Mesenchymal stem cell (in vitro differentiated cells and primary cell): ENCODE data around the gene ABCE1.
A peak's percentile ranks its signal among the peaks of the same experiment; 100 is the strongest.

Experiments used
- DNase-seq: peaks from one replicate; pipeline ENCODE4 v3.0.0-alpha.2; 2013
- H2AFZ ChIP-seq: one replicate; pipeline ENCODE4 v1.6.1; 2013; ENCODE audit warnings: low read depth, mild to moderate bottlenecking, control low read depth, inconsistent platforms, low read length, moderate library complexity
- H2AK5ac ChIP-seq: 2 replicates; pipeline ENCODE4 v1.6.1; 2013; ENCODE audit warnings: low read length, moderate library complexity, mild to moderate bottlenecking, inconsistent platforms; ENCODE audit not compliant: severe bottlenecking
- H2BK120ac ChIP-seq: one replicate; pipeline ENCODE4 v1.6.1; 2013; ENCODE audit warnings: low read depth, mild to moderate bottlenecking, inconsistent platforms, low read length, moderate library complexity
- H2BK12ac ChIP-seq, 2 experiments: one replicate each; pipeline ENCODE4 v1.6.1; 2013; ENCODE audit warnings: inconsistent platforms in 2 of 2, low read length in 2 of 2, mild to moderate bottlenecking in 2 of 2, moderate library complexity in 2 of 2, control low read depth in 1 of 2
- H2BK15ac ChIP-seq: one replicate; pipeline ENCODE4 v1.6.1; 2013; ENCODE audit warnings: mild to moderate bottlenecking, low read depth, inconsistent platforms; ENCODE audit not compliant: poor library complexity, severe bottlenecking
- H2BK5ac ChIP-seq: 2 replicates; pipeline ENCODE4 v1.6.1; 2013; ENCODE audit warnings: low read depth, mild to moderate bottlenecking, low read length, control low read depth, inconsistent platforms; ENCODE audit not compliant: poor library complexity, severe bottlenecking
- H3K14ac ChIP-seq, 2 experiments: one replicate each; pipeline ENCODE4 v1.6.1; 2013; ENCODE audit warnings: inconsistent platforms in 2 of 2, low read length in 2 of 2, control low read depth in 1 of 2, mild to moderate bottlenecking in 1 of 2, moderate library complexity in 1 of 2
- H3K18ac ChIP-seq, 2 experiments: one replicate each; pipeline ENCODE4 v1.6.1; 2013; ENCODE audit warnings: inconsistent platforms in 2 of 2, low read length in 2 of 2, control low read depth in 1 of 2, low read depth in 1 of 2, mild to moderate bottlenecking in 1 of 2
- H3K23ac ChIP-seq, 2 experiments: one replicate each; pipeline ENCODE4 v1.6.1; 2013; ENCODE audit warnings: inconsistent platforms in 2 of 2, low read length in 2 of 2, mild to moderate bottlenecking in 2 of 2, moderate library complexity in 2 of 2, control low read depth in 1 of 2
- H3K27ac ChIP-seq: 2 replicates; pipeline ENCODE4 v1.5.1; 2013; ENCODE audit warnings: mild to moderate bottlenecking, moderate library complexity, low read length, control low read depth, inconsistent platforms; ENCODE audit not compliant: poor library complexity, severe bottlenecking
- H3K27me3 ChIP-seq, 2 experiments: 2 replicates each; pipeline versions ENCODE4 v1.6.1 to v1.7.0; 2013; ENCODE audit warnings: low read length in 2 of 2, mild to moderate bottlenecking in 2 of 2, moderate library complexity in 2 of 2, control low read depth in 1 of 2, inconsistent platforms in 1 of 2; ENCODE audit not compliant: control insufficient read depth in 1 of 2, insufficient read depth in 1 of 2
- H3K36me3 ChIP-seq, 2 experiments: 2 replicates each; pipeline versions ENCODE4 v1.6.1 to v1.7.0; 2013; ENCODE audit warnings: low read length in 2 of 2, control low read depth in 1 of 2, inconsistent platforms in 1 of 2, low read depth in 1 of 2, mild to moderate bottlenecking in 1 of 2; ENCODE audit not compliant: insufficient read depth in 2 of 2, control insufficient read depth in 1 of 2
- H3K4ac ChIP-seq, 2 experiments: one replicate each; pipeline ENCODE4 v1.6.1; 2013; ENCODE audit warnings: inconsistent platforms in 2 of 2, low read length in 2 of 2, mild to moderate bottlenecking in 2 of 2, moderate library complexity in 2 of 2, control low read depth in 1 of 2, low read depth in 1 of 2
- H3K4me1 ChIP-seq: 2 replicates; pipeline ENCODE4 v1.6.1; 2013; ENCODE audit warnings: low read depth, low read length, control low read depth; ENCODE audit not compliant: control insufficient read depth, insufficient read depth
- H3K4me2 ChIP-seq: 2 replicates; pipeline ENCODE4 v1.6.1; 2013; ENCODE audit warnings: low read length, mild to moderate bottlenecking, inconsistent platforms; ENCODE audit not compliant: poor library complexity, severe bottlenecking
- H3K4me3 ChIP-seq, 2 experiments: 2 replicates each; pipeline versions ENCODE4 v1.5.1 to v1.7.0; 2013; ENCODE audit warnings: low read length in 2 of 2, mild to moderate bottlenecking in 2 of 2, control low read depth in 1 of 2, low read depth in 1 of 2; ENCODE audit not compliant: insufficient read depth in 1 of 2
- H3K79me1 ChIP-seq: replicated peaks from 2 replicates; pipeline ENCODE4 v1.6.1; 2013; ENCODE audit warnings: mild to moderate bottlenecking, control low read depth, low read length, inconsistent platforms; ENCODE audit not compliant: poor library complexity, severe bottlenecking
- H3K9ac ChIP-seq: 2 replicates; pipeline ENCODE4 v1.7.0; 2013; ENCODE audit warnings: mild to moderate bottlenecking, low read length, moderate library complexity
- H3K9me3 ChIP-seq: 2 replicates; pipeline ENCODE4 v1.7.0; 2013; ENCODE audit warnings: mild to moderate bottlenecking, low read length; ENCODE audit not compliant: control insufficient read depth
- H4K8ac ChIP-seq: one replicate; pipeline ENCODE4 v1.6.1; 2013; ENCODE audit warnings: inconsistent platforms, mild to moderate bottlenecking, low read length, moderate library complexity
- H4K91ac ChIP-seq: one replicate; pipeline ENCODE4 v1.6.1; 2013; ENCODE audit warnings: mild to moderate bottlenecking, low read length, inconsistent platforms
- WGBS: methylation state at CpG from one replicate; pipeline ENCODE4 v1.1.7; 2013; ENCODE audit warnings: mixed read lengths; 5-methylcytosine and 5-hydroxymethylcytosine counted together

The ABCE1 gene

GRCh38 chr4:145097331-145097820 lies 735 bp upstream of the ABCE1 start:
- Histone ChIP-seq H2BK120ac (no peak overlapping the region), H2BK5ac (no peak overlapping the region), H3K23ac (no peak overlapping the region), H3K9me3 (peaks cover 18% of the 10 kb centered on the region), H2AK5ac (no peak overlapping the region), H4K8ac (no peak overlapping the region), H3K4me3 (peak overlapping the region; percentile 67 to 88), H3K4me2 (peak overlapping the region; percentile 62), H3K79me1 (peaks cover 12% of the 10 kb centered on the region), H3K9ac (peak overlapping the region; percentile 97), H3K14ac (no peak overlapping the region), H4K91ac (no peak overlapping the region), H3K27me3 (no peaks in the 10 kb centered on the region), H3K4ac (no peak overlapping the region), H3K36me3 (peaks cover 5 to 38% of the 10 kb centered on the region in 2 experiments), H2BK12ac (no peak overlapping the region), H2AFZ (no peak overlapping the region), H3K4me1 (peaks cover 6% of the 10 kb centered on the region), H3K27ac (peak overlapping the region; percentile 93), H2BK15ac (no peak overlapping the region), H3K18ac (no peak overlapping the region)
- 53% methylated on average over 7 of the region's 10 CpGs for WGBS
- no peak for DNase-seq

DNA sequence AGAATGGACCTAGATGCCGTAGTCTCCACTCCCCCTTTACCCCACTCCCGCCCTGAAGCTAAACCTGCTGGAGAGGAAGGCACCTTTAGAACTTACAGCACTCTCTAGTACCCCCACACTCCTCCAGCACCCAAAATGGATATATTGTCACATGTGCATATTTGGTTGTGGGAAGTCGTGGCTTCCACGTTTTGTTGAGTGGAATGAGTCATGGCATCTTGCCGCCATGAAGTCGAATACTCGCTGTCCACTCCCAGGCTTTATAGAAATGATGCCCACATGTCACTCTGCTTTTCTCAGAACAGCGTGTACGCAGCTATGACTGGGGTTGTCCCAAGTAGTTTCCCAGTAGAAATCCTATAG lies 545 bp downstream of the ABCE1 start:
- Histone ChIP-seq H3K4me3 (peak overlapping the region; percentile 67 to 88), H3K4me2 (peak overlapping the region; percentile 69), H2BK12ac (no peak overlapping the region), H3K14ac (peak overlapping the region in 1 of 2 experiments; percentile 1), H2AK5ac (no peak overlapping the region), H2AFZ (peak overlapping the region; percentile 59), H3K27ac (peak overlapping the region; percentile 5), H4K91ac (peak overlapping the region; percentile 1), H2BK5ac (no peak overlapping the region), H3K9ac (peak overlapping the region; percentile 97), H3K36me3 (peaks cover 2 to 26% of the 10 kb centered on the region in 2 experiments), H2BK15ac (peak overlapping the region; percentile 93), H3K79me1 (peaks cover 8% of the 10 kb centered on the region), H3K4ac (peak overlapping the region in 1 of 2 experiments; percentile 34), H3K18ac (peak overlapping the region; percentile 25 to 58), H3K9me3 (peaks cover 9% of the 10 kb centered on the region), H3K4me1 (peaks cover 6% of the 10 kb centered on the region), H3K27me3 (no peaks in the 10 kb centered on the region), H4K8ac (peak overlapping the region; percentile 33), H3K23ac (peak overlapping the region in 1 of 2 experiments; percentile 6), H2BK120ac (no peak overlapping the region)
- DNase-seq: peak; percentile 79
- 0% methylated on average over 5 of the region's 9 CpGs for WGBS

GRCh38 chr4:145099653-145100052 lies 1.5 kb downstream of the ABCE1 start:
- Histone ChIP-seq H2BK15ac (no peak overlapping the region), H3K9ac (peak overlapping the region; percentile 97), H2AK5ac (no peak overlapping the region), H4K8ac (no peak overlapping the region), H3K4ac (no peak overlapping the region), H3K18ac (no peak overlapping the region), H4K91ac (no peak overlapping the region), H3K14ac (no peak overlapping the region), H3K9me3 (no peaks in the 10 kb centered on the region), H3K27ac (no peak overlapping the region), H2BK12ac (no peak overlapping the region), H2BK120ac (no peak overlapping the region), H2AFZ (no peak overlapping the region), H3K4me1 (peaks cover 6% of the 10 kb centered on the region), H3K4me2 (peak overlapping the region; percentile 59), H3K23ac (no peak overlapping the region), H3K27me3 (no peaks in the 10 kb centered on the region), H2BK5ac (no peak overlapping the region), H3K4me3 (peak overlapping the region in 1 of 2 experiments; percentile 88), H3K79me1 (peaks cover 7% of the 10 kb centered on the region), H3K36me3 (peaks cover 0 to 20% of the 10 kb centered on the region in 2 experiments)
- DNase-seq: no peak
- 20% methylated on average over 1 of the region's 5 CpGs for WGBS

GRCh38 chr4:145101091-145101490 lies 3.0 kb downstream of the ABCE1 start:
- H2BK5ac ChIP-seq: no peak overlapping the region
- H4K91ac ChIP-seq: no peak overlapping the region
- H3K9me3 ChIP-seq: no peaks in the 10 kb centered on the region
- H2AFZ ChIP-seq: no peak overlapping the region
- no peak overlapping the region for H3K27ac ChIP-seq
- peaks cover 4% of the 10 kb centered on the region for H3K79me1 ChIP-seq
- no peak overlapping the region for H3K23ac ChIP-seq
- no peaks in the 10 kb centered on the region for H3K27me3 ChIP-seq
- no peak overlapping the region for H3K4ac ChIP-seq
- H3K9ac ChIP-seq: no peak overlapping the region
- H2BK15ac ChIP-seq: no peak overlapping the region
- no peak for DNase-seq
- H4K8ac ChIP-seq: no peak overlapping the region
- WGBS: 95% methylated on average over 1 of the region's 1 CpG
- peaks cover 6% of the 10 kb centered on the region for H3K4me1 ChIP-seq
- H3K4me3 ChIP-seq: no peak overlapping the region
- H3K4me2 ChIP-seq: no peak overlapping the region
- H2AK5ac ChIP-seq: no peak overlapping the region
- peak overlapping the region; percentile 15 for H2BK120ac ChIP-seq
- no peak overlapping the region for H2BK12ac ChIP-seq
- no peak overlapping the region for H3K18ac ChIP-seq
- no peak overlapping the region for H3K14ac ChIP-seq
- peaks cover 0 to 22% of the 10 kb centered on the region in 2 experiments for H3K36me3 ChIP-seq
